Parathyroid adenoma (tissue), 2 donors: Measurements from ENCODE around the gene WASF3.

Experiments
- H2AFZ ChIP-seq: fragments of 300-600 bp; sonication (generic); one replicate; pipeline ENCODE4 v1.7.0; 2017; ENCODE audit warnings: antibody characterized with exemption, mild to moderate bottlenecking
- H3K27ac ChIP-seq: fragments of 300-600 bp; sonication (generic); one replicate; pipeline ENCODE4 v1.7.0; 2017
- H3K27me3 ChIP-seq: fragments of 300-600 bp; sonication (generic); one replicate; pipeline ENCODE4 v1.7.0; 2017; ENCODE audit warnings: low read length; ENCODE audit not compliant: control insufficient read depth, insufficient read depth
- H3K36me3 ChIP-seq: fragments of 300-600 bp; sonication (generic); one replicate; pipeline ENCODE4 v1.7.0; 2017; ENCODE audit warnings: low read length; ENCODE audit not compliant: control insufficient read depth, insufficient read depth
- H3K4me1 ChIP-seq: fragments of 300-600 bp; sonication (generic); one replicate; pipeline ENCODE4 v1.7.0; 2017; ENCODE audit warnings: control low read depth
- H3K4me2 ChIP-seq: fragments of 300-600 bp; sonication (generic); one replicate; pipeline ENCODE4 v1.7.0; 2017; ENCODE audit warnings: low read length
- H3K4me3 ChIP-seq: fragments of 300-600 bp; sonication (generic); one replicate; pipeline ENCODE4 v1.7.0; 2017; ENCODE audit warnings: low read depth, low read length
- H3K79me2 ChIP-seq: fragments of 300-600 bp; sonication (generic); one replicate; pipeline ENCODE4 v1.7.0; 2017; ENCODE audit warnings: control low read depth
- H3K9ac ChIP-seq: fragments of 300-600 bp; sonication (generic); one replicate; pipeline ENCODE4 v1.7.0; 2017; ENCODE audit warnings: mild to moderate bottlenecking
- H3K9me3 ChIP-seq: fragments of 300-600 bp; sonication (generic); one replicate; pipeline ENCODE4 v1.7.0; 2017; ENCODE audit warnings: low read length; ENCODE audit not compliant: control insufficient read depth
- CTCF ChIP-seq: fragments of 300-600 bp; sonication (generic); IDR thresholded peaks from one replicate; pipeline ENCODE4 v1.7.0; 2017; ENCODE audit warnings: antibody characterized with exemption, mild to moderate bottlenecking
- donor health status: primary hyperparathyroidism.

WASF3 gene

GRCh38 chr13:26517936-26518335, 39.5 kb upstream of the WASF3 start:
- no peak for TF ChIP-seq CTCF
- Histone ChIP-seq H3K4me3 (no peak overlapping the region), H3K4me2 (no peak overlapping the region), H3K27ac (no peak overlapping the region), H3K27me3 (no peaks in the 10 kb centered on the region), H3K4me1 (no peaks in the 10 kb centered on the region), H2AFZ (no peak overlapping the region), H3K36me3 (no peaks in the 10 kb centered on the region), H3K9ac (no peak overlapping the region), H3K79me2 (no peaks in the 10 kb centered on the region), H3K9me3 (no peaks in the 10 kb centered on the region)

GRCh38 chr13:26518451-26518959, 39.0 kb upstream of the WASF3 start:
- Histone ChIP-seq H3K27ac (no peak overlapping the region), H3K9ac (no peak overlapping the region), H3K36me3 (no peaks in the 10 kb centered on the region), H3K4me1 (no peaks in the 10 kb centered on the region), H2AFZ (no peak overlapping the region), H3K27me3 (no peaks in the 10 kb centered on the region), H3K79me2 (no peaks in the 10 kb centered on the region), H3K9me3 (no peaks in the 10 kb centered on the region), H3K4me3 (no peak overlapping the region), H3K4me2 (no peak overlapping the region)
- TF ChIP-seq CTCF, result no peak

GRCh38 chr13:26522571-26522970, 34.9 kb upstream of the WASF3 start:
- H3K27ac ChIP-seq, result no peak overlapping the region
- H3K9ac ChIP-seq, result no peak overlapping the region
- H3K36me3 ChIP-seq, result no peaks in the 10 kb centered on the region
- H2AFZ ChIP-seq, result no peak overlapping the region
- TF ChIP-seq CTCF, result no peak
- H3K4me3 ChIP-seq, result no peak overlapping the region
- H3K4me2 ChIP-seq, result no peak overlapping the region
- H3K79me2 ChIP-seq, result no peaks in the 10 kb centered on the region
- no peaks in the 10 kb centered on the region for H3K27me3 ChIP-seq
- no peaks in the 10 kb centered on the region for H3K9me3 ChIP-seq
- no peaks in the 10 kb centered on the region for H3K4me1 ChIP-seq

- Histone ChIP-seq H3K9ac (no peak overlapping the region), H3K9me3 (no peaks in the 10 kb centered on the region), H3K79me2 (no peaks in the 10 kb centered on the region), H3K4me1 (no peaks in the 10 kb centered on the region), H3K27me3 (no peaks in the 10 kb centered on the region), H2AFZ (no peak overlapping the region), H3K36me3 (no peaks in the 10 kb centered on the region), H3K27ac (no peak overlapping the region), H3K4me3 (no peak overlapping the region), H3K4me2 (no peak overlapping the region)
- TF ChIP-seq CTCF, result no peak
These were observed 34.5 kb upstream of the WASF3 start for GRCh38 chr13:26523007-26523406.

GRCh38 chr13:26525528-26525927, 32.0 kb upstream of the WASF3 start:
- Histone ChIP-seq H3K79me2 (no peaks in the 10 kb centered on the region), H3K9ac (no peak overlapping the region), H3K9me3 (no peaks in the 10 kb centered on the region), H2AFZ (no peak overlapping the region), H3K4me2 (no peak overlapping the region), H3K27me3 (no peaks in the 10 kb centered on the region), H3K36me3 (no peaks in the 10 kb centered on the region), H3K4me3 (no peak overlapping the region), H3K4me1 (no peaks in the 10 kb centered on the region), H3K27ac (no peak overlapping the region)
- TF ChIP-seq CTCF, result no peak
